Endothelial cell (in vitro differentiated cells): ENCODE results near the gene DDX10. TPM values are rescaled to one million over a fixed set of nuclear protein-coding genes. Genes with fewer than 3 reads are reported as not detected.

Source experiments
- DNase-seq: peaks from one replicate; pipeline ENCODE4 v3.0.0; 2021; ENCODE audit warnings: low spot score
- H3K27ac Mint-ChIP-seq: one replicate; pipeline ENCODE4 v1.8.0; 2021; ENCODE audit warnings: mixed read lengths, inconsistent platforms; ENCODE audit not compliant: unreplicated experiment
- H3K27me3 Mint-ChIP-seq: one replicate; pipeline ENCODE4 v1.8.0; 2021; ENCODE audit warnings: mild to moderate bottlenecking, moderate library complexity, mixed read lengths, inconsistent platforms; ENCODE audit not compliant: unreplicated experiment
- H3K36me3 Mint-ChIP-seq: one replicate; pipeline ENCODE4 v1.8.0; 2021; ENCODE audit warnings: mild to moderate bottlenecking, low read depth, mixed read lengths, inconsistent platforms; ENCODE audit not compliant: unreplicated experiment
- H3K4me1 Mint-ChIP-seq: one replicate; pipeline ENCODE4 v1.8.0; 2021; ENCODE audit warnings: mild to moderate bottlenecking, mixed read lengths, inconsistent platforms; ENCODE audit not compliant: unreplicated experiment
- H3K4me3 Mint-ChIP-seq: one replicate; pipeline ENCODE4 v1.8.0; 2021; ENCODE audit warnings: mild to moderate bottlenecking, mixed read lengths, inconsistent platforms; ENCODE audit not compliant: unreplicated experiment
- H3K9me3 Mint-ChIP-seq: one replicate; pipeline ENCODE4 v1.8.0; 2021; ENCODE audit warnings: mixed read lengths, inconsistent platforms; ENCODE audit not compliant: unreplicated experiment
- total RNA-seq: library from RNA; stranded (reverse); fragmentation: NEBNext Ultra II Directional; extraction: Animal tissue kit (Norgen Biotek cat#: 25700); gene quantifications from one replicate; pipeline ENCODE4 v1.2.1, GENCODE V29; 2021; ENCODE audit not compliant: unreplicated experiment
- TF ChIP-seq, protein P1 (sequence below): fragments of 200-600 bp; sonication (generic); IDR thresholded peaks from one replicate; pipeline ENCODE4 v1.5.0; 2021; ENCODE audit warnings: antibody characterized with exemption; ENCODE audit not compliant: unreplicated experiment

DDX10 gene
- total RNA-seq, 1 donor from 2014 or later = 20.9 TPM

DNA sequence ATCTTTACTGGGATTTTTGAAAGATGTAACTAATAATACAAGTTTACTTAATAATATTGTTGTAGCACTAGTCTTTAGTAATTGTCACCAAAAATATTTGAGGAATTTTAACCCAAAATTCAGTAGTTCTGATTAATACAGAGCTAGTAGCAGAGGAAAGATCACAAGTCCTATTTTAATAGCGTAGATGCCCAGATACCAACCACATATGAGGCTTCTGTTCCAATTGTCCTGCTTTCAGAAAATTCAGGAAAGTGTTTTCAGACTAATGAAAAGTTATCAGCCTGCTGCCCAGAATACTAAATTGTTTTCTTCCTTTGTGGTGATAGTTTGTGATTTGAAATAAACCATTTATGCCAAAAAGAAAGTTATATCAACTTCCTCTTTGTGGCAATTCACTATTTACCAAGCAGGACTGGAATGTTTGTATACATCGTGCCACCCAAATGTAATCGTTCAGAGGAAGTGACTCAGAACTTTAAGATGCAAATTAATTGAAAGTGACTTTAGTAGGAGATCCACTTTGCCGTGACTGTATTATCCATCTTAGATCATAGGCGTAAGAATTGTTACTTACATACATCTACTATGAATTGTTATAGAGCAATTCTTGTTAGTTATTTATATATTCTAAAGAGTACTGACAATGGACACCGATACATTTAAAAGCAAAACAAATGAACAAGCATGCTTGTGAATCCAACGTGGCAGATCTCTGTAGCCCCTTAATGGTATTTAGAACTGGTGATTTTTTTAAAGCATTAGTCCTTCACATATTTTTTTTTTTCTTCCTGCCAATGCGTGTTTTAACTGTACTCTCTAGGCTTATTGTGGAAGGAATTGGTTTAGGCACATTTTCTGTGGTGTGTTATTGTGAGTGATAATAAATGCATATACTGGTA lies 231.0 kb downstream of the DDX10 start:
- H3K4me1 Mint-ChIP-seq = peaks cover 6% of the 10 kb centered on the region
- H3K27me3 Mint-ChIP-seq = no peaks in the 10 kb centered on the region
- no peak overlapping the region for H3K4me3 Mint-ChIP-seq
- no peak overlapping the region for H3K27ac Mint-ChIP-seq
- no peak for DNase-seq
- peaks cover 5% of the 10 kb centered on the region for H3K36me3 Mint-ChIP-seq
- H3K9me3 Mint-ChIP-seq = no peaks in the 10 kb centered on the region
- TF ChIP-seq, protein P1, sequence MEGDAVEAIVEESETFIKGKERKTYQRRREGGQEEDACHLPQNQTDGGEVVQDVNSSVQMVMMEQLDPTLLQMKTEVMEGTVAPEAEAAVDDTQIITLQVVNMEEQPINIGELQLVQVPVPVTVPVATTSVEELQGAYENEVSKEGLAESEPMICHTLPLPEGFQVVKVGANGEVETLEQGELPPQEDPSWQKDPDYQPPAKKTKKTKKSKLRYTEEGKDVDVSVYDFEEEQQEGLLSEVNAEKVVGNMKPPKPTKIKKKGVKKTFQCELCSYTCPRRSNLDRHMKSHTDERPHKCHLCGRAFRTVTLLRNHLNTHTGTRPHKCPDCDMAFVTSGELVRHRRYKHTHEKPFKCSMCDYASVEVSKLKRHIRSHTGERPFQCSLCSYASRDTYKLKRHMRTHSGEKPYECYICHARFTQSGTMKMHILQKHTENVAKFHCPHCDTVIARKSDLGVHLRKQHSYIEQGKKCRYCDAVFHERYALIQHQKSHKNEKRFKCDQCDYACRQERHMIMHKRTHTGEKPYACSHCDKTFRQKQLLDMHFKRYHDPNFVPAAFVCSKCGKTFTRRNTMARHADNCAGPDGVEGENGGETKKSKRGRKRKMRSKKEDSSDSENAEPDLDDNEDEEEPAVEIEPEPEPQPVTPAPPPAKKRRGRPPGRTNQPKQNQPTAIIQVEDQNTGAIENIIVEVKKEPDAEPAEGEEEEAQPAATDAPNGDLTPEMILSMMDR = no peak

DNA sequence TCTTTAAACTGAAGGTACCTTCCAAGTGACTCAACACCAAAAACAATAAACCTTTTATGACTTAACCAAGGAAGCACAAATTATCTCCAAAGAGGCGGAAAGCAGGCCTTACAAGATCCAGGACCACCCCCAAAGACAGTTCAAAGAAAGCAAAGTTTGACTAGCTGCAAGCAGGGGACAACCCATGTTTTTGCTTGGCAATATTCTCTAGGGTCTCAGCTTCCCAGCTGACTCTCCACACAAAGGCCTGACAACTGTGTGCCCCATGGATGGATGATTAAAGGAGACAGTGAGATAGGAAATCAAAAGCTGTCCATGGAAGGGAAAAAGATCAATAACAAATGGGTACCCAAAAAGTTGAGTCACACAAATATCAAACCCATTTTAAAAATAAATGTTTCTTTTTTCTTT lies 232.2 kb downstream of the DDX10 start:
- Mint-ChIP-seq H3K9me3 (no peaks in the 10 kb centered on the region), H3K36me3 (peaks cover 5% of the 10 kb centered on the region), H3K27ac (no peak overlapping the region), H3K27me3 (no peaks in the 10 kb centered on the region), H3K4me1 (peaks cover 6% of the 10 kb centered on the region), H3K4me3 (no peak overlapping the region)
- DNase-seq = no peak
- TF ChIP-seq, protein P1 = no peak

DNA sequence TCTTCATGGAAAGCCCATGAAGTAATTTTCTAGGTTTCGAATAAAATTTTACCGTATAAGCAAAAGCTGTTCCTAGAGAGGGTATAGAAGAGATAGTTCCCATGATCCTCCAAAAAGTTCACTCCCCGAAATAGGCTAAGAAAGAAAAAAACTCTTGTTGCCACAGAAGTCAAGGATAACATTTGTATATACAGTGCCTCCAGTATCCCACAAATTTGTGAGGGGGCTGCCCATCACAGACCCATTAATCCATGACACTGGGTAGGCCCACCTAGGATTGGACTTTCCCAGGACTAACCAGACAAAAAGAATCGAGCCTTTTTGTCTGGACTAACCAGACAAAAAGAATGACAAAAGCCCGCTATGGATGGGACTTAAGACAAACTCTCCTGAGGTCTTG lies 233.0 kb downstream of the DDX10 start:
- H3K27ac Mint-ChIP-seq = no peak overlapping the region
- TF ChIP-seq, protein P1 = no peak
- H3K9me3 Mint-ChIP-seq = no peaks in the 10 kb centered on the region
- DNase-seq = no peak
- no peak overlapping the region for H3K4me3 Mint-ChIP-seq
- H3K27me3 Mint-ChIP-seq = no peaks in the 10 kb centered on the region
- H3K4me1 Mint-ChIP-seq = peaks cover 6% of the 10 kb centered on the region
- peaks cover 5% of the 10 kb centered on the region for H3K36me3 Mint-ChIP-seq

DNA sequence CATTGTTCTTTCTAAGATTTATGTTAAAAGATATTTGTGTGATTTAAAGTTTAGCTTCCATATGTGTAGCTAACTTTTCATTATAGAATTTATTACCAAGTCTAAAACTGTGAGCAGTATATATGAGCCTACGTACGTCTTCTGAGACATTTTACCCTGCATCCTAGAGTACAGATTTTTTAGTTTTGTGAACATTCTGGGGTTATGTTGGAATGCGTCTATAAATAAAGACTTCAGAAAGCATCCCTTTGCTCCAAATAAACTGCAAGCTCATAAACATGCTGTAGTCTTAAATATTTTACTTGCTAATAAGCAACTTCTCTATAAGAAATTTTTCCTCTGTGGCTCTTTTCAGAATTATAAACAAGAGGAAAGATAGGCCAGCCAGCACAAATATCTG lies 236.5 kb downstream of the DDX10 start:
- H3K27ac Mint-ChIP-seq = no peak overlapping the region
- H3K9me3 Mint-ChIP-seq = no peaks in the 10 kb centered on the region
- no peaks in the 10 kb centered on the region for H3K27me3 Mint-ChIP-seq

More for the DNA sequence above, 236.5 kb downstream of the DDX10 start:
- peaks cover 2% of the 10 kb centered on the region for H3K4me1 Mint-ChIP-seq
- H3K36me3 Mint-ChIP-seq = peaks cover 5% of the 10 kb centered on the region
- no peak overlapping the region for H3K4me3 Mint-ChIP-seq
- TF ChIP-seq, protein P1 = no peak
- DNase-seq = no peak
